PC-3 (cell line): ENCODE data around the gene TRABD2A. TPM values are rescaled to one million over a fixed set of nuclear protein-coding genes. Genes with fewer than 3 reads are reported as not detected.
A peak's percentile ranks its signal among the peaks of the same experiment; 100 is the strongest.

ENCODE experiments used
- ATAC-seq: fragments of 200-7000 bp; cut with Tn5 transposase; 2 replicates; pipeline ENCODE4 v1.9.1; 2020; ENCODE audit warnings: mild to moderate bottlenecking, moderate library complexity
- BruUV-seq: library from RNA; stranded (reverse); fragments of 400-500 nt; replicated peaks from 2 replicates; lab custom pipeline; 2021; lab: Mats Ljungman, UMichigan
- CTCF ChIA-PET: fragments of 300-600 bp; sonication (Branson Sonifier 250); formaldehyde crosslinking; loops from one replicate; lab custom pipeline; 2022; ENCODE audit warnings: antibody characterized with exemption; lab: Charles Lee
- POLR2A ChIA-PET: fragments of 300-600 bp; sonication (Branson Sonifier 250); formaldehyde crosslinking; loops from one replicate; lab custom pipeline; 2022; ENCODE audit warnings: antibody characterized with exemption; ENCODE audit not compliant: unreplicated experiment; lab: Charles Lee
- DNase-seq: peaks from one replicate; pipeline ENCODE4 v3.0.0-alpha.2; 2015
- H2AFZ ChIP-seq: fragments of 300-600 bp; sonication (generic); 2 replicates; pipeline ENCODE4 v1.6.0; 2016; ENCODE audit warnings: antibody characterized with exemption, low read length
- H3F3A ChIP-seq: fragments of 300-600 bp; sonication (generic); one replicate; pipeline ENCODE4 v1.6.0; 2017; ENCODE audit warnings: antibody characterized with exemption, low read length, control low read depth, mild to moderate bottlenecking; ENCODE audit not compliant: unreplicated experiment
- H3K27ac ChIP-seq: fragments of 300-600 bp; sonication (generic); 2 replicates; pipeline ENCODE4 v1.5.1; 2016; ENCODE audit warnings: mild to moderate bottlenecking, low read length
- H3K27me3 ChIP-seq: fragments of 300-600 bp; sonication (generic); 2 replicates; pipeline ENCODE4 v1.6.1; 2016; ENCODE audit warnings: low read length, mixed read lengths
- H3K36me3 ChIP-seq: fragments of 300-600 bp; sonication (generic); 2 replicates; pipeline ENCODE4 v1.6.1; 2016; ENCODE audit warnings: low read depth, mixed run types, low read length, mixed read lengths
- H3K4me1 ChIP-seq: fragments of 300-600 bp; sonication (generic); 2 replicates; pipeline ENCODE4 v1.5.1; 2016; ENCODE audit warnings: low read length; ENCODE audit not compliant: insufficient read depth
- H3K4me2 ChIP-seq: fragments of 300-600 bp; sonication (generic); 2 replicates; pipeline ENCODE4 v1.6.0; 2016; ENCODE audit warnings: low read length
- H3K4me3 ChIP-seq: fragments of 300-600 bp; sonication (generic); 2 replicates; pipeline ENCODE4 v1.5.1; 2016; ENCODE audit warnings: mild to moderate bottlenecking, low read length, mixed read lengths
- H3K79me2 ChIP-seq: fragments of 300-600 bp; sonication (generic); 2 replicates; pipeline ENCODE4 v1.6.1; 2017; ENCODE audit warnings: low read length, mixed read lengths
- H3K9ac ChIP-seq: fragments of 300-600 bp; sonication (generic); 2 replicates; pipeline ENCODE4 v1.6.0; 2016; ENCODE audit warnings: mild to moderate bottlenecking, low read length
- H3K9me2 ChIP-seq: fragments of 300-600 bp; sonication (generic); replicated peaks from 2 replicates; pipeline ENCODE4 v1.6.1; 2016; ENCODE audit warnings: mixed run types, low read length, mixed read lengths
- H3K9me3 ChIP-seq: fragments of 300-600 bp; sonication (generic); 2 replicates; pipeline ENCODE4 v1.6.1; 2016; ENCODE audit warnings: low read length, mixed read lengths
- H4K20me1 ChIP-seq: fragments of 300-600 bp; sonication (generic); 2 replicates; pipeline ENCODE4 v1.6.1; 2016; ENCODE audit warnings: low read length, mixed read lengths
- CTCF ChIP-seq: fragments of 300-600 bp; sonication (generic); conservative IDR thresholded peaks from 2 replicates; pipeline ENCODE4 v1.5.1; 2017; ENCODE audit warnings: antibody characterized with exemption, low read depth, mild to moderate bottlenecking, low read length
- EZH2 ChIP-seq: fragments of 300-600 bp; sonication (generic); IDR thresholded peaks from one replicate; pipeline ENCODE4 v1.6.1; 2017; ENCODE audit warnings: antibody characterized with exemption, mild to moderate bottlenecking, low read length; ENCODE audit not compliant: unreplicated experiment
- EZH2phosphoT487 ChIP-seq: fragments of 300-600 bp; sonication (generic); IDR thresholded peaks from 2 replicates; pipeline ENCODE4 v1.6.1; 2018; ENCODE audit warnings: mild to moderate bottlenecking, antibody characterized with exemption, low read length, borderline replicate concordance
- intact Hi-C: fragments of 100-400 bp; cut with micrococcal nuclease; formaldehyde crosslinking; loops from 2 replicates; pipeline ENCODE4 v1.9.0; 2023
- total RNA-seq: library from RNA; depleted of rRNA; stranded (reverse); fragments of >200 nt; gene quantifications from 2 replicates; pipeline ENCODE4 v1.2.3, GENCODE V29; 2014

The TRABD2A gene
- total RNA-seq, 1 experiment from 2014 or later, result 2.0 TPM

GRCh38 chr2:84821806-84822205 is 59.1 kb downstream of the TRABD2A start:
- no TSS peak for BruUV-seq
- no peaks in the 10 kb centered on the region for H3K36me3 ChIP-seq
- intact Hi-C loops, result no loop called here
- CTCF ChIA-PET, result no interaction called here
- no peak overlapping the region for H2AFZ ChIP-seq
- H3K9ac ChIP-seq, result no peak overlapping the region
- H3F3A ChIP-seq, result no peaks in the 10 kb centered on the region
- H4K20me1 ChIP-seq, result no peaks in the 10 kb centered on the region
- POLR2A ChIA-PET, result no interaction called here
- no peaks in the 10 kb centered on the region for H3K9me2 ChIP-seq
- no peak overlapping the region for H3K4me3 ChIP-seq
- peaks cover 22% of the 10 kb centered on the region; the same call in 1 of the 2 replicates for H3K27me3 ChIP-seq
- no peaks in the 10 kb centered on the region for H3K9me3 ChIP-seq
- DNase-seq (no peak), ATAC-seq (peak; percentile 38; the same call in 1 of the 2 replicates)
- no peaks in the 10 kb centered on the region for H3K79me2 ChIP-seq
- TF ChIP-seq CTCF, result no peak
- TF ChIP-seq EZH2, result no peak
- TF ChIP-seq EZH2phosphoT487, result no peak
- H3K4me2 ChIP-seq, result no peak overlapping the region
- H3K27ac ChIP-seq, result no peak overlapping the region
- H3K4me1 ChIP-seq, result no peaks in the 10 kb centered on the region

- DNase-seq (no peak), ATAC-seq (no peak)
- TF ChIP-seq EZH2 (no peak), CTCF (no peak), EZH2phosphoT487 (no peak)
- Histone ChIP-seq H3K4me1 (no peaks in the 10 kb centered on the region), H3K9me3 (no peaks in the 10 kb centered on the region), H3K9ac (no peak overlapping the region), H3K27ac (no peak overlapping the region), H3F3A (no peaks in the 10 kb centered on the region), H4K20me1 (no peaks in the 10 kb centered on the region), H3K9me2 (no peaks in the 10 kb centered on the region), H2AFZ (no peak overlapping the region), H3K36me3 (no peaks in the 10 kb centered on the region), H3K4me2 (no peak overlapping the region), H3K27me3 (peaks cover 34% of the 10 kb centered on the region; the same call in 1 of the 2 replicates), H3K4me3 (no peak overlapping the region), H3K79me2 (no peaks in the 10 kb centered on the region)
- intact Hi-C loops, result no loop called here
- ChIA-PET CTCF (no interaction called here), POLR2A (no interaction called here)
- no TSS peak for BruUV-seq
Observed at GRCh38 chr2:84817239-84817655, 63.6 kb downstream of the TRABD2A start.

- no peaks in the 10 kb centered on the region for H3F3A ChIP-seq
- intact Hi-C loops, result no loop called here
- no peaks in the 10 kb centered on the region for H4K20me1 ChIP-seq
- no peaks in the 10 kb centered on the region for H3K36me3 ChIP-seq
- no peak overlapping the region for H3K4me2 ChIP-seq
- peaks cover 39% of the 10 kb centered on the region; the same call in 1 of the 2 replicates for H3K27me3 ChIP-seq
- no peak overlapping the region for H3K9ac ChIP-seq
- DNase-seq (no peak), ATAC-seq (no peak)
- CTCF ChIA-PET, result no interaction called here
- POLR2A ChIA-PET, result no interaction called here
- TF ChIP-seq EZH2, result no peak
- no peak for TF ChIP-seq EZH2phosphoT487
- no peak for TF ChIP-seq CTCF
- H3K9me2 ChIP-seq, result no peaks in the 10 kb centered on the region
- no peaks in the 10 kb centered on the region for H3K9me3 ChIP-seq
- H3K4me1 ChIP-seq, result no peaks in the 10 kb centered on the region
- no peak overlapping the region for H3K4me3 ChIP-seq
- no peak overlapping the region for H2AFZ ChIP-seq
- no peaks in the 10 kb centered on the region for H3K79me2 ChIP-seq
- no TSS peak for BruUV-seq
- no peak overlapping the region for H3K27ac ChIP-seq
Observed at GRCh38 chr2:84816426-84817026, 64.4 kb downstream of the TRABD2A start.
